ENCODE results near the gene ANKRD31.

DNA sequence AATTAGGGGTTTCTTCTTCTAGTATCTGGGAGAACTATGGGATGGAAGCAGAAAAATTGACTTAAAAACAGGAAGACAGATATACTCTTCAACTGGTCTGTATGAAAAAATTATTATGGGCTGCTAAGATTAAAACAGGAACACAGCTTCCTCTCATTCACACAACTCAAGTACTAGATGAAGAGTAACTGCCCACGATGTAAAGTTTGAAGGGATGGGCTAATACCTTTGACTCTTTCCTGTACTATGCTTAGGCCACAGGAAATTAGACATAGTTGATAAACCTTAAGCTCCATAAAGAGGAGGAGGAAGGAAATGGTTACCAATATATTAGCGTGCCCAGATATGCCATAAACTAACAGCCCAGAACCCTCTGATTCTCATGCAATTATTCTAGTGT lies 88.6 kb downstream of the ANKRD31 start:
- no peak for TF ChIP-seq HOXA7 (CRISPR knock-in tag; IDR thresholded peaks at IDR 0.05)
- TF ChIP-seq, protein P1, sequence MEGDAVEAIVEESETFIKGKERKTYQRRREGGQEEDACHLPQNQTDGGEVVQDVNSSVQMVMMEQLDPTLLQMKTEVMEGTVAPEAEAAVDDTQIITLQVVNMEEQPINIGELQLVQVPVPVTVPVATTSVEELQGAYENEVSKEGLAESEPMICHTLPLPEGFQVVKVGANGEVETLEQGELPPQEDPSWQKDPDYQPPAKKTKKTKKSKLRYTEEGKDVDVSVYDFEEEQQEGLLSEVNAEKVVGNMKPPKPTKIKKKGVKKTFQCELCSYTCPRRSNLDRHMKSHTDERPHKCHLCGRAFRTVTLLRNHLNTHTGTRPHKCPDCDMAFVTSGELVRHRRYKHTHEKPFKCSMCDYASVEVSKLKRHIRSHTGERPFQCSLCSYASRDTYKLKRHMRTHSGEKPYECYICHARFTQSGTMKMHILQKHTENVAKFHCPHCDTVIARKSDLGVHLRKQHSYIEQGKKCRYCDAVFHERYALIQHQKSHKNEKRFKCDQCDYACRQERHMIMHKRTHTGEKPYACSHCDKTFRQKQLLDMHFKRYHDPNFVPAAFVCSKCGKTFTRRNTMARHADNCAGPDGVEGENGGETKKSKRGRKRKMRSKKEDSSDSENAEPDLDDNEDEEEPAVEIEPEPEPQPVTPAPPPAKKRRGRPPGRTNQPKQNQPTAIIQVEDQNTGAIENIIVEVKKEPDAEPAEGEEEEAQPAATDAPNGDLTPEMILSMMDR (IDR thresholded peaks at IDR 0.05), result no peak
